GM18867 (cell line): ENCODE data around the gene MYL6B.

Experiments used
- ATAC-seq: cut with Tn5 transposase; IDR thresholded peaks from one replicate; pipeline ENCODE4 v1.9.1; 2021; ENCODE audit warnings: mild to moderate bottlenecking, moderate library complexity; ENCODE audit not compliant: unreplicated experiment

Gene MYL6B

GRCh38 chr12:56121204-56121870, 31.1 kb upstream of the MYL6B start:
- no peak for ATAC-seq

- ATAC-seq: no peak
These were observed 29.8 kb upstream of the MYL6B start for GRCh38 chr12:56122637-56123036.

GRCh38 chr12:56124133-56124532, 28.3 kb upstream of the MYL6B start:
- ATAC-seq: no peak

- no peak for ATAC-seq
These were observed 25.6 kb upstream of the MYL6B start for GRCh38 chr12:56126732-56127239.

- no peak for ATAC-seq
These were observed 24.9 kb upstream of the MYL6B start for GRCh38 chr12:56127485-56127887.

- ATAC-seq: peak; percentile 89
These were observed 24.3 kb upstream of the MYL6B start, which contains the start of gene ESYT1 for GRCh38 chr12:56127888-56128669. Gene ESYT1 (plus strand): TSS chr12:56128267. CDS start chr12:56128320, 53 bp downstream.

- ATAC-seq: peak; percentile 1
These were observed 23.6 kb upstream of the MYL6B start for GRCh38 chr12:56128670-56129205.

GRCh38 chr12:56129206-56129941, 23.0 kb upstream of the MYL6B start:
- ATAC-seq: peak; percentile 30

GRCh38 chr12:56129942-56130495, 22.4 kb upstream of the MYL6B start:
- no peak for ATAC-seq

GRCh38 chr12:56130876-56131275, 21.5 kb upstream of the MYL6B start:
- ATAC-seq: no peak

- no peak for ATAC-seq
These were observed 17.5 kb upstream of the MYL6B start for GRCh38 chr12:56134897-56135296.

- ATAC-seq: no peak
These were observed 14.4 kb upstream of the MYL6B start for GRCh38 chr12:56137853-56138571.

- no peak for ATAC-seq
These were observed 10.2 kb upstream of the MYL6B start for GRCh38 chr12:56141946-56142784.

GRCh38 chr12:56143217-56143616, 9.2 kb upstream of the MYL6B start:
- no peak for ATAC-seq

GRCh38 chr12:56143870-56144269, 8.5 kb upstream of the MYL6B start:
- no peak for ATAC-seq

GRCh38 chr12:56145217-56145616, 7.2 kb upstream of the MYL6B start:
- ATAC-seq: no peak

- no peak for ATAC-seq
These were observed 5.6 kb upstream of the MYL6B start for GRCh38 chr12:56146492-56147460.

- no peak for ATAC-seq
These were observed 1.8 kb upstream of the MYL6B start for GRCh38 chr12:56150563-56150962.
